HCT116 (cell line): Measurements from ENCODE around the gene CSRP1. TPM values are rescaled to one million over a fixed set of nuclear protein-coding genes. Genes with fewer than 3 reads are reported as not detected.

ENCODE experiments used
- ATAC-seq: fragments of 200-7000 bp; cut with Tn5 transposase; 2 replicates; pipeline ENCODE4 v1.9.1; 2020; ENCODE audit warnings: mild to moderate bottlenecking, moderate library complexity
- BruUV-seq: library from RNA; stranded (reverse); fragments of 400-500 nt; replicated peaks from 2 replicates; lab custom pipeline; 2021; lab: Mats Ljungman, UMichigan
- CTCF ChIA-PET: fragments of 300-600 bp; sonication (Branson Sonifier 250); formaldehyde crosslinking; loops from one replicate; lab custom pipeline; 2021; ENCODE audit warnings: antibody characterized with exemption; lab: Charles Lee
- POLR2A ChIA-PET: fragments of 300-600, 350-600 bp; sonication (Branson Sonifier 250); formaldehyde crosslinking; loops from one replicate; lab custom pipeline; 2021; ENCODE audit warnings: antibody characterized with exemption; lab: Charles Lee
- RAD21 ChIA-PET, 2 experiments: fragments of 300-600 bp; sonication (Branson Sonifier 250); formaldehyde crosslinking; loops; one replicate each; lab custom pipeline; 2023; ENCODE audit warnings: low total read pairs in 2 of 2; ENCODE audit not compliant: uncharacterized antibody in 2 of 2, unreplicated experiment in 2 of 2, low non-redundant PET in 1 of 2; lab: Charles Lee
- DNase-seq: peaks from one replicate; pipeline ENCODE4 v3.0.0-alpha.2; 2010; ENCODE audit warnings: low read depth, low spot score
- H2AFZ ChIP-seq: fragments of 200-600 bp; shearing (Covaris generic), sonication (generic); 2 replicates; pipeline ENCODE4 v1.6.1; 2017; ENCODE audit warnings: low read depth, mixed run types, mixed read lengths, antibody characterized with exemption, low read length; ENCODE audit not compliant: poor library complexity, severe bottlenecking
- H3K27ac ChIP-seq: 2 replicates; pipeline ENCODE4 v1.5.1; 2012; ENCODE audit warnings: low read depth, low read length
- H3K27me3 ChIP-seq: fragments of 200-600 bp; sonication (generic); 2 replicates; pipeline ENCODE4 v1.6.1; 2016; ENCODE audit warnings: mixed run types, low read length, mixed read lengths; ENCODE audit not compliant: insufficient read depth
- H3K36me3 ChIP-seq, 2 experiments: fragments of 200-500 bp in 1 of 2; fragments of 200-600 bp in 1 of 2; sonication (Bioruptor generic) in 1 of 2; sonication (generic) in 1 of 2; 2 replicates each; pipeline versions ENCODE4 v1.5.1 to v1.6.1; 2014 to 2016; ENCODE audit warnings: low read length in 2 of 2, inconsistent platforms in 1 of 2, mixed read lengths in 1 of 2, mixed run types in 1 of 2; ENCODE audit not compliant: insufficient read depth in 2 of 2, control insufficient read depth in 1 of 2
- H3K4me1 ChIP-seq, 2 experiments: fragments of 200-600 bp in 1 of 2; sonication (generic) in 1 of 2; 2 replicates each; pipeline versions ENCODE4 v1.5.1 to v1.6.1; 2012 to 2017; ENCODE audit warnings: low read length in 2 of 2, inconsistent platforms in 1 of 2, mild to moderate bottlenecking in 1 of 2, mixed read lengths in 1 of 2, mixed run types in 1 of 2, moderate library complexity in 1 of 2; ENCODE audit not compliant: insufficient read depth in 2 of 2, control insufficient read depth in 1 of 2
- H3K4me2 ChIP-seq: fragments of 200-600 bp; sonication (generic); 2 replicates; pipeline ENCODE4 v1.6.1; 2017; ENCODE audit warnings: mixed run types, low read length, mixed read lengths
- H3K4me3 ChIP-seq, 2 experiments: fragments of 200-600 bp in 1 of 2; sonication (generic) in 1 of 2; replicated peaks in 1 of 2; 2 replicates each; pipeline ENCODE4 v1.5.1; 2011 to 2016; ENCODE audit warnings: low read length in 2 of 2, control low read depth in 1 of 2, low read depth in 1 of 2, mild to moderate bottlenecking in 1 of 2, mixed read lengths in 1 of 2, mixed run types in 1 of 2
- H3K79me2 ChIP-seq: fragments of 200-600 bp; sonication (generic); 2 replicates; pipeline ENCODE4 v1.6.1; 2017; ENCODE audit warnings: mild to moderate bottlenecking, mixed run types, low read length, moderate library complexity, mixed read lengths; ENCODE audit not compliant: insufficient read depth
- H3K9ac ChIP-seq: fragments of 200-600 bp; sonication (generic); 2 replicates; pipeline ENCODE4 v1.6.1; 2016; ENCODE audit warnings: low read length, mixed read lengths
- H3K9me2 ChIP-seq: fragments of 200-600 bp; sonication (generic), shearing (Covaris generic); 2 replicates; pipeline ENCODE4 v1.6.1; 2017; ENCODE audit warnings: mixed run types, mild to moderate bottlenecking, moderate library complexity; ENCODE audit not compliant: insufficient read depth
- H3K9me3 ChIP-seq, 2 experiments: fragments of 200-500 bp in 1 of 2; fragments of 200-600 bp in 1 of 2; sonication (Bioruptor generic) in 1 of 2; sonication (generic) in 1 of 2; 2 replicates each; pipeline ENCODE4 v1.6.1; 2014 to 2017; ENCODE audit warnings: low read length in 2 of 2, mixed read lengths in 2 of 2, inconsistent platforms in 1 of 2, low read depth in 1 of 2, mild to moderate bottlenecking in 1 of 2, mixed run types in 1 of 2, moderate library complexity in 1 of 2; ENCODE audit not compliant: control insufficient read depth in 1 of 2, insufficient read depth in 1 of 2
- H4K20me1 ChIP-seq: fragments of 200-600 bp; sonication (generic), shearing (Covaris generic); 2 replicates; pipeline ENCODE4 v1.6.1; 2017; ENCODE audit warnings: mixed run types, mild to moderate bottlenecking, moderate library complexity; ENCODE audit not compliant: insufficient read depth
- ATF3 ChIP-seq: IDR thresholded peaks from 2 replicates; pipeline ENCODE4 v1.6.1; 2012
- CEBPB ChIP-seq: IDR thresholded peaks from 2 replicates; pipeline ENCODE4 v1.6.1; 2012; ENCODE audit warnings: low read depth
- CTCF ChIP-seq, 3 experiments: fragments of 200-600 bp in 1 of 3; sonication (generic) in 1 of 3; IDR thresholded peaks in 2 of 3; conservative IDR thresholded peaks in 1 of 3; 2 replicates each; pipeline ENCODE4 v1.5.1; 2012 to 2017; ENCODE audit warnings: low read depth in 2 of 3, low read length in 2 of 3, antibody characterized with exemption in 1 of 3, borderline replicate concordance in 1 of 3, control low read depth in 1 of 3, mild to moderate bottlenecking in 1 of 3, mixed read lengths in 1 of 3, mixed run types in 1 of 3, moderate library complexity in 1 of 3; ENCODE audit not compliant: insufficient read depth in 1 of 3
- EGR1 ChIP-seq: IDR thresholded peaks from 2 replicates; pipeline ENCODE4 v1.6.1; 2012; ENCODE audit warnings: low read depth
- EZH2 ChIP-seq: fragments of 200-600 bp; sonication (generic); IDR thresholded peaks from 2 replicates; pipeline ENCODE4 v1.6.1; 2017; ENCODE audit warnings: antibody characterized with exemption, mixed run types
- JUND ChIP-seq: IDR thresholded peaks from 2 replicates; pipeline ENCODE4 v1.6.1; 2012
- POLR2A ChIP-seq: IDR thresholded peaks from 2 replicates; pipeline ENCODE4 v1.7.0; 2011; ENCODE audit warnings: borderline replicate concordance; ENCODE audit not compliant: insufficient read depth, insufficient read length; ENCODE audit errors: extremely low read depth
- POLR2AphosphoS5 ChIP-seq: IDR thresholded peaks from 2 replicates; pipeline ENCODE4 v1.6.1; 2011; ENCODE audit warnings: mild to moderate bottlenecking, low read depth, low read length, moderate library complexity
- RAD21 ChIP-seq: IDR thresholded peaks from 2 replicates; pipeline ENCODE4 v1.6.1; 2012; ENCODE audit warnings: low read depth, mild to moderate bottlenecking
- REST ChIP-seq: IDR thresholded peaks from 2 replicates; pipeline ENCODE4 v1.6.1; 2012; ENCODE audit warnings: low read depth
- SIN3A ChIP-seq: IDR thresholded peaks from 2 replicates; pipeline ENCODE4 v1.6.1; 2012; ENCODE audit warnings: low read depth
- SP1 ChIP-seq: IDR thresholded peaks from 2 replicates; pipeline ENCODE4 v1.6.1; 2012; ENCODE audit warnings: low read depth
- TCF7L2 ChIP-seq: IDR thresholded peaks from 2 replicates; pipeline ENCODE4 v1.7.0; 2011; ENCODE audit warnings: borderline replicate concordance, inconsistent platforms; ENCODE audit not compliant: insufficient read depth, insufficient read length; ENCODE audit errors: extremely low read depth
- ZBTB33 ChIP-seq: IDR thresholded peaks from 2 replicates; pipeline ENCODE4 v1.6.1; 2011; ENCODE audit warnings: mild to moderate bottlenecking, low read length, moderate library complexity; ENCODE audit not compliant: insufficient replicate concordance; ENCODE audit errors: extremely low read depth
- ZFX ChIP-seq: fragments of 450-650 bp; IDR thresholded peaks from 2 replicates; pipeline ENCODE4 v1.6.1; 2017
- ZNF274 ChIP-seq: fragments of 200-500 bp; sonication (Bioruptor generic); IDR thresholded peaks from 2 replicates; pipeline ENCODE4 v1.6.1; 2014; ENCODE audit warnings: mild to moderate bottlenecking, low read depth, low read length, inconsistent platforms
- intact Hi-C: fragments of 100-400 bp; cut with micrococcal nuclease; formaldehyde crosslinking; loops from 2 replicates; pipeline ENCODE4 v1.10.0; 2022
- total RNA-seq: library from RNA; stranded (reverse); gene quantifications from one replicate; pipeline ENCODE4 v1.2.1, GENCODE V29; 2021; ENCODE audit not compliant: unreplicated experiment
- TF ChIP-seq, protein P1 (sequence below): IDR thresholded peaks from 2 replicates; pipeline ENCODE4 v1.6.1; 2012

Gene CSRP1
- total RNA-seq, 1 experiment from 2014 or later = 51.7 TPM

DNA sequence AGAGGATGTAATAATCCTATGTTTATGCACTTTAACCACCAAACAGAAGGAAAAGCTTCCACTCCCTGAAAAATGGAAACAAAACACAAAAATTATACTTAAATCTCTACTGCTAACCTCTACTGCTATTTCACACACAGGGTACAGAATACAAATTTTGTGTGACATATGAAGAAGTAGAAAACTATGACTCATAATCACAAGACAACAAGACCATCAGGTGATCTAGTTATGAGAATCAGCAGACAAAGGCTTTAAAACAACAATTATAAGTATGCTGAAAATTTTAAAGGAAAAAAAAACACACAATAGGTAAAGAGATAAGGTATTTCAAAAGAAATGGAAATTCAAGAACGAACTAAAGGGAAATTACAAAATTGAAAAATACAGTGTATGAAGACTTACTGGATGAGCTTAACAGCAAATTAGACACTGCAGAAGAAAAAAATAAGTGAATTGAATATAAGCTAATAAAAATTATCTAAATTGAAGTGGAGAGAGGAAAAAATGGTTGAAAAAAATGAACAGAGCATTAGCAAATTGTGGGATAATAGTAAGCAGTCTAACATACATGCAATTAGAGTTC, 18.4 kb upstream of the CSRP1 start:
- Histone ChIP-seq H2AFZ (no peak overlapping the region), H3K27ac (no peak overlapping the region), H3K36me3 (no peaks in the 10 kb centered on the region), H4K20me1 (no peaks in the 10 kb centered on the region), H3K9me2 (no peaks in the 10 kb centered on the region), H3K9ac (no peak overlapping the region), H3K4me2 (no peak overlapping the region), H3K9me3 (no peaks in the 10 kb centered on the region), H3K79me2 (no peaks in the 10 kb centered on the region), H3K4me3 (no peak overlapping the region), H3K27me3 (no peaks in the 10 kb centered on the region), H3K4me1 (no peaks in the 10 kb centered on the region)
- BruUV-seq = no TSS peak
- ChIA-PET POLR2A (no interaction called here), CTCF (interaction anchor here (0.6 to 1.1 kb wide), 2 partner anchors 10 to 12 kb away, joined by 3 to 4 read pairs; no protein-coding TSS in a partner anchor), RAD21 (no interaction called here)
- no peak for DNase-seq
- no peak for TF ChIP-seq RAD21
- TF ChIP-seq SP1 = no peak
- no peak for TF ChIP-seq CEBPB
- no peak for TF ChIP-seq EGR1
- no peak for TF ChIP-seq TCF7L2
- TF ChIP-seq REST = no peak
- TF ChIP-seq ZFX = no peak
- TF ChIP-seq JUND = no peak
- TF ChIP-seq POLR2A = no peak
- TF ChIP-seq ATF3 = no peak
- no peak for TF ChIP-seq ZBTB33
- no peak for TF ChIP-seq ZNF274
- no peak for TF ChIP-seq EZH2
- TF ChIP-seq POLR2AphosphoS5 = no peak
- TF ChIP-seq CTCF (IDR thresholded peaks at IDR 0.05 in 2 of 3, conservative IDR thresholded peaks at IDR 0.05 in 1 of 3; ENCODE audit: borderline replicate concordance in 1 of 3, insufficient read depth in 1 of 3, low read depth in 2 of 3, low read length in 2 of 3) = no peak
- TF ChIP-seq SIN3A = no peak
- TF ChIP-seq, protein P1, sequence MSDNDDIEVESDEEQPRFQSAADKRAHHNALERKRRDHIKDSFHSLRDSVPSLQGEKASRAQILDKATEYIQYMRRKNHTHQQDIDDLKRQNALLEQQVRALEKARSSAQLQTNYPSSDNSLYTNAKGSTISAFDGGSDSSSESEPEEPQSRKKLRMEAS = no peak
- intact Hi-C loops = no loop called here
- ATAC-seq = no peak
